Measurements from ENCODE around the gene TBC1D14.

DNA sequence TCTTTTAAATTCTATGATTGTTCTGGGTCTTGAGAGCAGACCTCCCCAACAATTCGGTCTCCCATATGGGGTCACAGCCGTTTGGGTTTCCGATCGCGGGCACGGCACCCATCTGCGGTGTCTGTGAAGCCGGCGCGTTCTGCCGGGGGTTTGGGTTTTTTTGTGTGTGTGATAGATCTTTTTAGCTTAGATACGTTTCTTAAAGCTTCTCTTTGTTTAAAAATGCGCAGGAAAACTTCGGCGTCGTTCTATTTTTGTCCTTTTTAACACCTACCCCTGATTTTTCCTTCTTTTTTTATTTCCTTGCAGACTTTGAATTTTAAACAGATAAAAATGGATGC, 34.2 kb downstream of the TBC1D14 start:
- TF ChIP-seq POLR2A (IDR thresholded peaks at IDR 0.05; ENCODE audit: low read length) (no peak), GATA1 (IDR thresholded peaks at IDR 0.05; ENCODE audit: low read depth, low read length) (no peak)

Data from erythroblast (primary cell).